Caco-2 (cell line): ENCODE measurements around the gene AK2. TPM values are rescaled to one million over a fixed set of nuclear protein-coding genes. Genes with fewer than 3 reads are reported as not detected.

Source experiments
- BruUV-seq: library from RNA; stranded (reverse); fragments of 400-500 nt; replicated peaks from 2 replicates; lab custom pipeline; 2021; lab: Mats Ljungman, UMichigan
- CTCF ChIA-PET: fragments of 300-600 bp; sonication (Branson Sonifier 250); formaldehyde crosslinking; loops from one replicate; lab custom pipeline; 2022; ENCODE audit warnings: antibody characterized with exemption; lab: Charles Lee
- POLR2A ChIA-PET: fragments of 300-600 bp; sonication (Branson Sonifier 250); formaldehyde crosslinking; loops from one replicate; lab custom pipeline; 2022; ENCODE audit warnings: antibody characterized with exemption; lab: Charles Lee
- DNase-seq, 2 experiments: peaks; one replicate each; pipeline versions ENCODE4 v3.0.0 to v3.0.0-alpha.2; 2020 to 2022
- H3K27me3 ChIP-seq: replicated peaks from 2 replicates; pipeline ENCODE4 v1.6.0; 2011; ENCODE audit warnings: low read length; ENCODE audit not compliant: control insufficient read depth, insufficient read depth
- H3K36me3 ChIP-seq: 2 replicates; pipeline ENCODE4 v1.5.1; 2011; ENCODE audit warnings: low read length; ENCODE audit not compliant: control insufficient read depth, insufficient read depth
- H3K4me1 ChIP-seq: fragments of 250-450 bp; sonication (Bioruptor Pico); 2 replicates; pipeline ENCODE4 v1.5.1; 2020; ENCODE audit warnings: mild to moderate bottlenecking
- H3K4me3 ChIP-seq: 2 replicates; pipeline ENCODE4 v1.5.1; 2011; ENCODE audit warnings: low read depth, mild to moderate bottlenecking, control low read depth, low read length
- H3K9me3 ChIP-seq: fragments of 250-450 bp; sonication (Bioruptor Pico); 2 replicates; pipeline ENCODE4 v1.5.1; 2020; ENCODE audit warnings: mild to moderate bottlenecking, moderate library complexity
- H3K27ac Mint-ChIP-seq: one replicate; pipeline ENCODE4 v1.8.0; 2022; ENCODE audit warnings: mixed read lengths; ENCODE audit not compliant: unreplicated experiment
- H3K27me3 Mint-ChIP-seq: one replicate; pipeline ENCODE4 v1.8.0; 2022; ENCODE audit warnings: mixed read lengths; ENCODE audit not compliant: insufficient read depth, unreplicated experiment
- H3K36me3 Mint-ChIP-seq: one replicate; pipeline ENCODE4 v1.8.0; 2022; ENCODE audit warnings: mild to moderate bottlenecking, mixed read lengths; ENCODE audit not compliant: insufficient read depth, unreplicated experiment
- H3K4me1 Mint-ChIP-seq: one replicate; pipeline ENCODE4 v1.8.0; 2022; ENCODE audit warnings: low read depth, mixed read lengths; ENCODE audit not compliant: unreplicated experiment
- H3K4me3 Mint-ChIP-seq: one replicate; pipeline ENCODE4 v1.8.0; 2022; ENCODE audit warnings: mild to moderate bottlenecking, moderate library complexity, mixed read lengths; ENCODE audit not compliant: unreplicated experiment
- H3K9me3 Mint-ChIP-seq: one replicate; pipeline ENCODE4 v1.8.0; 2022; ENCODE audit warnings: mixed read lengths; ENCODE audit not compliant: unreplicated experiment
- CTCF ChIP-seq, 2 experiments: fragments of 200-600 bp in 1 of 2; IDR thresholded peaks; 1 replicate in 1 of 2; 2 replicates in 1 of 2; pipeline versions ENCODE4 v1.5.1 to v1.8.0; 2011 to 2022; ENCODE audit warnings: antibody characterized with exemption in 1 of 2, control low read depth in 1 of 2, inconsistent platforms in 1 of 2, low read depth in 1 of 2, low read length in 1 of 2, mild to moderate bottlenecking in 1 of 2, moderate library complexity in 1 of 2; ENCODE audit not compliant: insufficient read depth in 1 of 2, severe bottlenecking in 1 of 2, unreplicated experiment in 1 of 2
- intact Hi-C: fragments of 100-400 bp; cut with micrococcal nuclease; formaldehyde crosslinking; loops from one replicate; pipeline ENCODE4 v1.10.0; 2022; ENCODE audit not compliant: unreplicated experiment
- total RNA-seq: library from RNA; stranded (reverse); gene quantifications from 2 replicates; pipeline ENCODE4 v1.2.3, GENCODE V29; 2022

The AK2 gene
- total RNA-seq, 1 experiment from 2014 or later, result 127 TPM

- intact Hi-C loops, result no loop called here
- Mint-ChIP-seq H3K27me3 (no peaks in the 10 kb centered on the region), H3K9me3 (no peaks in the 10 kb centered on the region), H3K4me3 (no peak overlapping the region), H3K36me3 (no peaks in the 10 kb centered on the region), H3K4me1 (peaks cover 6% of the 10 kb centered on the region), H3K27ac (no peak overlapping the region)
- no peak overlapping the region for H3K4me3 ChIP-seq
- no peaks in the 10 kb centered on the region for H3K36me3 ChIP-seq
- CTCF ChIA-PET, result no interaction called here
- BruUV-seq, result no TSS peak
- no peak for DNase-seq
- no peaks in the 10 kb centered on the region for H3K9me3 ChIP-seq
- no peak for TF ChIP-seq CTCF (IDR thresholded peaks at IDR 0.05; ENCODE audit: insufficient read depth in 1 of 2, low read depth in 1 of 2, low read length in 1 of 2, severe bottlenecking in 1 of 2, unreplicated experiment in 1 of 2)
- no peaks in the 10 kb centered on the region for H3K27me3 ChIP-seq
- peaks cover 5% of the 10 kb centered on the region; the same call in 1 of the 2 replicates for H3K4me1 ChIP-seq
- POLR2A ChIA-PET, result no interaction called here
Measured at GRCh38 chr1:32981003-32981901, 55.4 kb downstream of the AK2 start.

- H3K4me3 Mint-ChIP-seq, result no peak overlapping the region
- BruUV-seq, result no TSS peak
- peaks cover 6% of the 10 kb centered on the region for H3K4me1 Mint-ChIP-seq
- ChIA-PET CTCF (no interaction called here), POLR2A (no interaction called here)
- no peaks in the 10 kb centered on the region for H3K36me3 Mint-ChIP-seq
- no peak for TF ChIP-seq CTCF (IDR thresholded peaks at IDR 0.05; ENCODE audit: insufficient read depth in 1 of 2, low read depth in 1 of 2, low read length in 1 of 2, severe bottlenecking in 1 of 2, unreplicated experiment in 1 of 2)
- Histone ChIP-seq H3K27me3 (no peaks in the 10 kb centered on the region), H3K9me3 (no peaks in the 10 kb centered on the region), H3K4me3 (no peak overlapping the region), H3K4me1 (peaks cover 5% of the 10 kb centered on the region; the same call in 1 of the 2 replicates), H3K36me3 (no peaks in the 10 kb centered on the region)
- no peak for DNase-seq
- no peaks in the 10 kb centered on the region for H3K27me3 Mint-ChIP-seq
- no peaks in the 10 kb centered on the region for H3K9me3 Mint-ChIP-seq
- no peak overlapping the region for H3K27ac Mint-ChIP-seq
- intact Hi-C loops, result no loop called here
Measured at GRCh38 chr1:32980080-32980479, 56.6 kb downstream of the AK2 start.

- Mint-ChIP-seq H3K9me3 (no peaks in the 10 kb centered on the region), H3K4me3 (no peak overlapping the region), H3K27me3 (no peaks in the 10 kb centered on the region), H3K27ac (no peak overlapping the region), H3K36me3 (no peaks in the 10 kb centered on the region), H3K4me1 (peaks cover 6% of the 10 kb centered on the region)
- CTCF ChIA-PET, result no interaction called here
- Histone ChIP-seq H3K27me3 (no peaks in the 10 kb centered on the region), H3K4me1 (peaks cover 5% of the 10 kb centered on the region; the same call in 1 of the 2 replicates), H3K4me3 (no peak overlapping the region), H3K9me3 (no peaks in the 10 kb centered on the region), H3K36me3 (no peaks in the 10 kb centered on the region)
- no peak for TF ChIP-seq CTCF (IDR thresholded peaks at IDR 0.05; ENCODE audit: insufficient read depth in 1 of 2, low read depth in 1 of 2, low read length in 1 of 2, severe bottlenecking in 1 of 2, unreplicated experiment in 1 of 2)
- BruUV-seq, result no TSS peak
- POLR2A ChIA-PET, result no interaction called here
- DNase-seq, result no peak
- intact Hi-C loops, result no loop called here
Measured at GRCh38 chr1:32978854-32979253, 57.8 kb downstream of the AK2 start.
